Subcutaneous abdominal adipose tissue (tissue), 5 donors: ENCODE data around the gene EGLN2.

ENCODE experiments used
- H3K27ac ChIP-seq: one replicate; pipeline ENCODE4 v1.7.0; 2013; ENCODE audit warnings: low read depth, mild to moderate bottlenecking, inconsistent platforms, low read length, moderate library complexity
- H3K27me3 ChIP-seq, 5 donors: one replicate each; pipeline ENCODE4 v1.7.0; 2013; ENCODE audit warnings: low read length in 5 of 5, inconsistent platforms in 1 of 5; ENCODE audit not compliant: control insufficient read depth in 5 of 5, insufficient read depth in 4 of 5
- H3K36me3 ChIP-seq, 5 donors: one replicate each; pipeline ENCODE4 v1.7.0; 2013; ENCODE audit warnings: low read length in 5 of 5; ENCODE audit not compliant: control insufficient read depth in 5 of 5, insufficient read depth in 5 of 5
- H3K4me1 ChIP-seq, 5 donors: one replicate each; pipeline ENCODE4 v1.7.0; 2013; ENCODE audit warnings: low read length in 5 of 5, mild to moderate bottlenecking in 3 of 5, moderate library complexity in 1 of 5; ENCODE audit not compliant: control insufficient read depth in 5 of 5, insufficient read depth in 5 of 5
- H3K4me3 ChIP-seq, 5 donors: one replicate each; pipeline ENCODE4 v1.7.0; 2013; ENCODE audit warnings: low read length in 5 of 5, low read depth in 1 of 5
- H3K9ac ChIP-seq, 5 donors: one replicate each; pipeline ENCODE4 v1.7.0; 2013; ENCODE audit warnings: low read length in 5 of 5, mild to moderate bottlenecking in 4 of 5, moderate library complexity in 3 of 5
- H3K9me3 ChIP-seq, 5 donors: one replicate each; pipeline ENCODE4 v1.7.0; 2013; ENCODE audit warnings: low read length in 5 of 5; ENCODE audit not compliant: control insufficient read depth in 5 of 5
- donor health status: healthy.
- donor health status: healthy.
- donor health status: healthy.
- donor health status: healthy.
- donor health status: healthy.

Gene EGLN2

DNA sequence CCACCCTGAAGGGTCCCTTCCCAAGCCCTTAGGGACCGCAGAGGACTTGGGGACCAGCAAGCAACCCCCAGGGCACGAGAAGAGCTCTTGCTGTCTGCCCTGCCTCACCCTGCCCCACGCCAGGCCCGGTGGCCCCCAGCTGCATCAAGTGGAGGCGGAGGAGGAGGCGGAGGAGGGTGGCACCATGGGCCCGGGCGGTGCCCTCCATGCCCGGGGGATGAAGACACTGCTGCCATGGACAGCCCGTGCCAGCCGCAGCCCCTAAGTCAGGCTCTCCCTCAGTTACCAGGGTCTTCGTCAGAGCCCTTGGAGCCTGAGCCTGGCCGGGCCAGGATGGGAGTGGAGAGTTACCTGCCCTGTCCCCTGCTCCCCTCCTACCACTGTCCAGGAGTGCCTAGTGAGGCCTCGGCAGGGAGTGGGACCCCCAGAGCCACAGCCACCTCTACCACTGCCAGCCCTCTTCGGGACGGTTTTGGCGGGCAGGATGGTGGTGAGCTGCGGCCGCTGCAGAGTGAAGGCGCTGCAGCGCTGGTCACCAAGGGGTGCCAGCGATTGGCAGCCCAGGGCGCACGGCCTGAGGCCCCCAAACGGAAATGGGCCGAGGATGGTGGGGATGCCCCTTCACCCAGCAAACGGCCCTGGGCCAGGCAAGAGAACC lies 1.5 kb downstream of the EGLN2 start:
- Histone ChIP-seq H3K36me3 (peaks cover 0 to 35% (median 32%) of the 10 kb centered on the region in 5 donors), H3K9me3 (no peaks in the 10 kb centered on the region), H3K4me1 (peaks cover 37 to 67% (median 66%) of the 10 kb centered on the region in 5 donors), H3K4me3 (peak overlapping the region; percentile 79 to 91 (median 83)), H3K9ac (peak overlapping the region in 4 of 5 donors; percentile 70 to 90 (median 80)), H3K27me3 (no peaks in the 10 kb centered on the region), H3K27ac (peak overlapping the region; percentile 79)

DNA sequence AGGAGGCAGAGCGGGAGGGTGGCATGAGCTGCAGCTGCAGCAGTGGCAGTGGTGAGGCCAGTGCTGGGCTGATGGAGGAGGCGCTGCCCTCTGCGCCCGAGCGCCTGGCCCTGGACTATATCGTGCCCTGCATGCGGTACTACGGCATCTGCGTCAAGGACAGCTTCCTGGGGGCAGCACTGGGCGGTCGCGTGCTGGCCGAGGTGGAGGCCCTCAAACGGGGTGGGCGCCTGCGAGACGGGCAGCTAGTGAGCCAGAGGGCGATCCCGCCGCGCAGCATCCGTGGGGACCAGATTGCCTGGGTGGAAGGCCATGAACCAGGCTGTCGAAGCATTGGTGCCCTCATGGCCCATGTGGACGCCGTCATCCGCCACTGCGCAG lies 2.0 kb downstream of the EGLN2 start:
- H3K36me3 ChIP-seq = peaks cover 0 to 36% (median 34%) of the 10 kb centered on the region in 5 donors
- peak overlapping the region in 2 of 5 donors; percentile 53 to 90 for H3K9ac ChIP-seq
- peak overlapping the region in 4 of 5 donors; percentile 79 to 89 (median 82) for H3K4me3 ChIP-seq
- peaks cover 40 to 72% (median 71%) of the 10 kb centered on the region in 5 donors for H3K4me1 ChIP-seq
- H3K27me3 ChIP-seq = no peaks in the 10 kb centered on the region
- peak overlapping the region; percentile 79 for H3K27ac ChIP-seq
- H3K9me3 ChIP-seq = no peaks in the 10 kb centered on the region

DNA sequence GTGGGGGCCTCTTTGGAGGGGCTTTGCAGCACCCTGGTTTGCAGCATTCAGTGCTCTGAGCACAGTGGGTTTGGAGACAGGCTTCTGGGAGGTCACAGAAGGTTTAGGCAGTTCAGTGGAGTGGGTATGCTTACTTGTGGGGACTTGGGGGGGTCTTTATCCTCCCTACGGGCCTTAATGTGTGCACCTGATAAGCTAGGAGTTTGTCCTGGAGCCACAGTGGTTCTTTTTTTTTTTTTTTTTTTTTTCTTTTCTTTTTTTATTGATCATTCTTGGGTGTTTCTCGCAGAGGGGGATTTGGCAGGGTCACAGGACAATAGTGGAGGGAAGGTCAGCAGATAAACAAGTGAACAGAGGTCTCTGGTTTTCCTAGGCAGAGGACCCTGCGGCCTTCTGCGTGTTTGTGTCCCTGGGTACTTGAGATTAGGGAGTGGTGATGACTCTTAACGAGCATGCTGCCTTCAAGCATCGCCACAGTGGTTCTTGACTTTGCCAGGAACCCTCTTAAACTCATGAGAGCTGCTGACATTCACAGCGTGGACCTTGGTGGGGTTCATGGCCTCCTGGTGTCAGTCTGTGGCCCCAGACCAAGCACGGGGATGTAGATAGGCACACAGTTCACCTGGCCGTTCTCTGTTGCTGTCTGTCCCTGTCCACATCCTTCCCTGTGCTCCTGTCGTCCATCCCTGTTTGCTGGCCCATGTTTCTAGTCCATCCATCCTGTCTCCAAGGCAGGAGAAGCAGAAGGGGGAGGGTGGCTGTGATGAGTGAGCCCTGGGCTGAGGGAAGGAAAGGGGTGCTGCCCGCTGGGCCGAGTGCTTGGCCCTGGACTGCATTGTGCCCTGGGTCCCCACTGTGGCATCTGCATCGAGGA lies 2.7 kb downstream of the EGLN2 start:
- peak overlapping the region; percentile 70 to 89 (median 82) for H3K4me3 ChIP-seq
- peaks cover 0 to 35% (median 30%) of the 10 kb centered on the region in 5 donors for H3K36me3 ChIP-seq
- peak overlapping the region; percentile 79 for H3K27ac ChIP-seq
- H3K27me3 ChIP-seq = peaks cover 0 to under 1% (median 0%) of the 10 kb centered on the region in 5 donors
- peaks cover 42 to 79% (median 78%) of the 10 kb centered on the region in 5 donors for H3K4me1 ChIP-seq
- H3K9ac ChIP-seq = peak overlapping the region; percentile 13 to 90 (median 63)
- H3K9me3 ChIP-seq = no peaks in the 10 kb centered on the region

DNA sequence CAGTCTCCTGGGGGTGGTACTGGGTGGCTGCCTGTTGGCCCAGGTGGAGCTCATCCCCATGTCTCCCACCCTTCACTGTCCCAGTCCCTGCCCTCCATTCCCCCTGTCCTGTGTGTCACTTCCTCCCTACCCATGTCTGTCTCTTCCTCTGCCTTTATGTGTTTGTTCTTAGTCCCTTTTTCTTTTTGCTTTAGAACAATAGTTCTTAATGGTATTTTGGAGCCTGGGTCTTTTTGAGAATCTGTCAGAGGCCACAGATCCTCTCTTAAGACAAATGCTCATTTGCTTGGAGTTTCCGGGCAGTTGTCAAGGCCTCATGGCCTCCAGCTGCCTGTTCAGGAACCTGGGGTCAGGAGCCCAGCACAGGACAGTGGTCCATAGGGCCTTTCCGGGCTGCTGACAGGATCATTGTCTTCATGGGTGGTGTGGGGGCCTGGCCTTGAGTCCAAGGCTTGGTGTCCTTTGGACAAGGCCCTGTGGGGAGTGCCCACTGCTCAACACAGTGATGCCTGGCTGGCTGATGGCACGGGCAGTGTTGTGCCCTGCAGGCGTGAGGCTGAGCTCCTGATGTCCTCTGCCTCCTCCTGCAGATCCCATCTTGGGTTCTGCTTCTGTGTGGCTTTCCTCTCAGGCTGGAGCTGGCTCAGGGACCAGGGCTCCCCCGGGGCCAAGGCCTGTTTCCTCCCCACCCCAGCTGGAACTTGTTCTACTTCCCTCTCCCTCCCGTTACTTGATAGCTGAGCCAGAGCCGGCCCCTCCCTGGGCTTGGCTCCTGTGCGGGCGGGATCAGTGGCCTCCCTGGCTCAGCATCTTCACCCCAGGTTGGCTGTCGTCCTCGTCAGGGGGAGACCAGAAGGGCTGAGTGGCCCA lies 3.5 kb downstream of the EGLN2 start:
- Histone ChIP-seq H3K27me3 (peaks cover 0 to 2% (median 0%) of the 10 kb centered on the region in 5 donors), H3K9me3 (no peaks in the 10 kb centered on the region), H3K9ac (peak overlapping the region; percentile 26 to 75 (median 55)), H3K4me3 (peak overlapping the region; percentile 24 to 59 (median 41)), H3K36me3 (peaks cover 0 to 42% (median 35%) of the 10 kb centered on the region in 5 donors), H3K4me1 (peaks cover 48 to 86% (median 86%) of the 10 kb centered on the region in 5 donors), H3K27ac (peak overlapping the region; percentile 79)

DNA sequence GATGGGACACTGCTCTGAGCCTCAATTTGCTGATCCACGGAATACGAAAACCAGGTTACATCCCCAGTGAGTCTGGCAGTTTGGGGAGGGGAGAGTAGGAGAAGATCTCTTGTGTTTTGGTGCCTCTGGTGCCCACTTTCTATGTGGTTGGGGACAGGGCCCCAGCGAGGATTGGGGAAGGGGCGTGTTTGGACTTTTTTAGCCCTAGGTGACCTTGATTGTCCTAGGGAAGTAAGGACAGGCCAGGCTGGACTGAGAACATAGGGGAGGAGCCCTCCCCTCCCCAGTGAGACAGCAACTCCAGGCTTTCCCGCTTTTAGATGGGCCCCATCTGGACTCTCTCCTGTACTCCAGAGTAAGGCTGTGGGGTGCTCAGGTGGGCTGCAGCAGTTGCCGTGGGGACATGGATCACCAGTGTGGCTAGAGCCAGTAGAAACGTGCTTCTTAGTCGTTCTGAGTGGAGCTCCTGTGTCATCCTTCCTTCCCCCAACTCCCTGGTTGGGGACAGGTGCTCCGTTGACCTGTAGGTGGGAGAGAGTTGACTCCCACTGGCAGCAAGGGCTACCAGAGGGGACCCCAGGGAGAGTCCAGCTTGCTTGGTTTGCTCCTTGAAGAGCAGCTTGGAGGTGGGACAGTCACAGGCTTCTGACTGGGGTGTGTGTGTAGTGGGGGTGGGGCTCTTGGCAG lies 4.3 kb downstream of the EGLN2 start:
- H3K4me3 ChIP-seq = peak overlapping the region in 4 of 5 donors; percentile 31 to 59 (median 46)
- H3K27ac ChIP-seq = peak overlapping the region; percentile 79
- no peaks in the 10 kb centered on the region for H3K9me3 ChIP-seq
- H3K36me3 ChIP-seq = peaks cover 0 to 49% (median 43%) of the 10 kb centered on the region in 5 donors
- peaks cover 44 to 87% (median 79%) of the 10 kb centered on the region in 5 donors for H3K4me1 ChIP-seq
- peaks cover 0 to 2% (median 0%) of the 10 kb centered on the region in 5 donors for H3K27me3 ChIP-seq
- peak overlapping the region; percentile 13 to 75 (median 44) for H3K9ac ChIP-seq

DNA sequence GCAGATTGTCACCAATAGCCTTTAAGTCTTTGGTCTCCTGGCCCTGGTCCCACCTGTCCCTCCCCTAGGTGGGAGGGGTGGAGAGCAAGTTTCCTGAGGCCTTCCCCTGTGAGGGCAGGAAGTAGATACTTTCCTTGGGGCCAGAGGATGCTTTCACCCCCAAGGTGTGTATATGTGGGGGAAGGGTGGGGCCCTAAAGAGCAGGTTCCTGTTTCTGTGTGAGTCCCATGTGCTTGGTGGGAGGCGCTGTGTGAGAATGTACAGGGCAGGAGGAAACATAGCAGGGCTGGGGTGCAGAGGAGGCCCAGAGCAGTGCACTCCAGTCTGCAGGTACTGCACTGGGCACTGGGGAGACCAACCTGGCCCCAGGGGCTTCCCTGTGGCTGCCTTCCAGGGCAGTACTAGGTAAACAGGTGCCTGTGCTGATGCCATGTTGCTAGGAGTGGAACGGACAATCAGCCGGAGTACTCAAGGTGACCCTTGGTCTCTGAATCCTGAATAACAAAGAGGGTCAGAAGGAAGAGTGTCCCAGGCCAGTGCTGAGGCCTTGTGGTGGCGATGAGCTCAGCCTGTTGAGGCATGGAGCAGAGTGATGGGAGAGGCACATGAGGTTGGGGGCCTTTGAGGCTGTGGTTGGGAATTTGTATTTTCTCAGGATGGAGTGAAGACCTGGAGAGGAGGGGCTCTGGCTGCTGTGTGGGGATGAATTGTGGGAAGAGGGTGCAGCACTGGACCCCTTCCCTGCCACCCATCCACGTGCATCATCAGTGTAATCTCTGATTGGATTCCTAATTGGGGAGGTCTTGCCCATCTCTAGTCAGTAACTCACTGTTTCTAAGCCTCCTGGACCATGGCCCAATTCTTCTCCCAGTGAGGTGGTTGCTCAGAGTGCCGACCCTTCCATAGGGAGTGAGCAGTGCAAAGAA lies 5.1 kb downstream of the EGLN2 start:
- Histone ChIP-seq H3K36me3 (peaks cover 0 to 57% (median 48%) of the 10 kb centered on the region in 5 donors), H3K27ac (peak overlapping the region; percentile 79), H3K27me3 (peaks cover 0 to 2% (median 0%) of the 10 kb centered on the region in 5 donors), H3K4me3 (peak overlapping the region in 2 of 5 donors; percentile 41 to 51), H3K9me3 (no peaks in the 10 kb centered on the region), H3K9ac (peak overlapping the region; percentile 13 to 75 (median 44)), H3K4me1 (peaks cover 44 to 94% (median 87%) of the 10 kb centered on the region in 5 donors)

DNA sequence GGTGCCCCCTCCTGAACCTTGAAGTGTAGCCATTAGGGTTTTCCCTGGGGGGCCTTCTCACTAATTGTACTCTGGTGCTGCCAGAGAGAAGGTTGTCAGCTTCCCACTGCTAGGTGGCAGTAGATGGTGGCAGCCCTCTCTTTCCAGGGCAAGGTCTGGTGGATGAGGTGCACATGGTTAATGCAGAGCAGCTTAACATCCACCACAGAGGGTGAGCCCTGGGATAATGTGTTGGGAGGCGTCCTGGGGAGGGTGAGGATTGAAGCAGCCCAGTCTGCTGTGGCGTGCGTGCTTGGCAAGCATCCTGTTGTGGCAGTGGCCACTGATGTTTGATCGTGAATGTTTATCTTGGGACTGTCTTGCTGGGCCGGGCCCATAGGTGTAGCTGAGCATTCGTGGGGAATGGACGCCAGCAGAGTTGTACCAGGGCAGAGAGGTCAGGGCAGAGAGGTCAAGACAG lies 5.8 kb downstream of the EGLN2 start:
- peaks cover 0 to 63% (median 55%) of the 10 kb centered on the region in 5 donors for H3K36me3 ChIP-seq
- peak overlapping the region in 1 of 5 donors; percentile 58 for H3K9ac ChIP-seq
- peak overlapping the region in 3 of 5 donors; percentile 2 to 31 (median 22) for H3K4me3 ChIP-seq
- H3K9me3 ChIP-seq = no peaks in the 10 kb centered on the region
- peaks cover 0 to 2% (median 0%) of the 10 kb centered on the region in 5 donors for H3K27me3 ChIP-seq
- peaks cover 44 to 100% (median 94%) of the 10 kb centered on the region in 5 donors for H3K4me1 ChIP-seq
- H3K27ac ChIP-seq = peak overlapping the region; percentile 79

DNA sequence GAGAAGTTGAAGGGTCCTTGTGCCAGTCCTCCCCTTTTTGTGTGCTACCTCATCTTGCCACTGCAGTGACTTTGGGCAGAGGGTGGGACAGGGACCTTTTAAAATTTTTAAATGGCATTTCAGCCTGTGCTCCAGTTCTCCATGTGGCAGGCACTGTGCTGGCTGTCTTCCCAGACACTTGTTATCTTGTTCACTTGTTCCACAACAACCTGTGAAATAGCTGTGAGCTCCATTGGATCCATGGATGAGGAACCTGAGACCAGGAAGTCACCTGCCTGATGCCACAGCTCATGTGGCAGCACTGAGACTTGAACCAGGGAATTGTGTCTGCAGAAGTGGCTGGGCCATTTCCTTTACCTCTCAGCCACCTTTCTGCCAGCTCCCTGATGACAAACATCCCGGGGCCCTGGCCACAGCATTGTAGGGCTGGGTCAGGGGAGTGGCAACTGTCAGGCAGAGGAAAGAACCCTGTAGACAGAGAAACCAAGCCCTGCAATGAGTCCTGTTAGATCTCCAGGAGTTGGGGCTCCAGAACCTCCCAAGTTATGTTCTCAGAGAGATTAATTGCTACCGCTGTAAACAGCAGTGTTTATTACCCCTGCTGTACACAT lies 6.4 kb downstream of the EGLN2 start:
- H3K27ac ChIP-seq = peak overlapping the region; percentile 79
- peaks cover 44 to 100% (median 94%) of the 10 kb centered on the region in 5 donors for H3K4me1 ChIP-seq
- peaks cover 0 to 61% (median 53%) of the 10 kb centered on the region in 5 donors for H3K36me3 ChIP-seq
- peak overlapping the region in 2 of 5 donors; percentile 2 to 74 for H3K9ac ChIP-seq
- H3K4me3 ChIP-seq = no peak overlapping the region
- H3K9me3 ChIP-seq = no peaks in the 10 kb centered on the region
- peaks cover 0 to 2% (median 0%) of the 10 kb centered on the region in 5 donors for H3K27me3 ChIP-seq
